Hematopoietic multipotent progenitor cell (in vitro differentiated cells): Measurements from ENCODE around the gene XPO1. TPM values are rescaled to one million over a fixed set of nuclear protein-coding genes. Genes with fewer than 3 reads are reported as not detected.

Experiments used
- DNase-seq, 3 donors: peaks; one replicate each; pipeline ENCODE4 v3.0.0-alpha.2; 2011 to 2015; ENCODE audit warnings: low read depth in 2 of 3, low spot score in 2 of 3
- total RNA-seq: library from RNA; depleted of rRNA; stranded (reverse); fragments of >200 nt; gene quantifications from one replicate; pipeline ENCODE4 v1.2.3, GENCODE V29; 2012

The XPO1 gene
- total RNA-seq, 1 donor = 68.9 TPM

DNA sequence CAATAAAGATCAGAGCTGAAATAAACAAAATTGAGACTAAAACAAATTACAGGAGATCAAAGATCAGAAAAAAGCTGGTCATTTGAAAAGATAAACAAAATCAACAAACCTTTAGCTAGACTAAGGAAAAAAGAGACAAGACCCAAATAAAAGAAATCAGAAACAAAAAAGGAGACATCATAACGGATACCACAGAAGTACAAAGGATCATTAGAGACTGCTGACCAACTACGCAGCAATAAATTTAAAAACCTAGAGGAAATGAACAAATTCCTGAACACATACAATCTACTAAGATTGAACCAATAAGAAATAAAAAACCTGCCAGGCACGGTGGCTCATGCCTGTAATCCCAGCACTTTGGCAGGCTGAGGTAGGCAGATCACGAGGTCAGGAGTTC is 101.0 kb downstream of the XPO1 start:
- no peak for DNase-seq

DNA sequence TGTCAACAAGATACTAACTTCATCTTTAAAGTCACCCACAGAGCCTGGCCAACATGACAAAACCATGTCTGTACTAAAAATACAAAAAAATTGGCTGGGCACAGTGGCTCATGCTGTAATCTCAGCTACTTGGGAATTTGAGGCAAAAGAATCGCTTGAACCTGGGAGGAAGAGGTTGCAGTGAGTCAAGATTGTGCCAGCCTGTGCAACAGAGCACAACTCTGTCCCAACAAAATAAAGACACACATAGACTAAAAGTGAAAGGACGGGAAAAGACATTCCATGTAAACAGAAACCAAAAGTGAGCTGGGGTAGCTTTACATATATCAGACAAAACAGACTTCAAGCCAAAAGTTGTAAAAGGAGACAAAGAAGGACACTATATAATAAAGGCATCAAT is 102.1 kb downstream of the XPO1 start:
- no peak for DNase-seq

DNA sequence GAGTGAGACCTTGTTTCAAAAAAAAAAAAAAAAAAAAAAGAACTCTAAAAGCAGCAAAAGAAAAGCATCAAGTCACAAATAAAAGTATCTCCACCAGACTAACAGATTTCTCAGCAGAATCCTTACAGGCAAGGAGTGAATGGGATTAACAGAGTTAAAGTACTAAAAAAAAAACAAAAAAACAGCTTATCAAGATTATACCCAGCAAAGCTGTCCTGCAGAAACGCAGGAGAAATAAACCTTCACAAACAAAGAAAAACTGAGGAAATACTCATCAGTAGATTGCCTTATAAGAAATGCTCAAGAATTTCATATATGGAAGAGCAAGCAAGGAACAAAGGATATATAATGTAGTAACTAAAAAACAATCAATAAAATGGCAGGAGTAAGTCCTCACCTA is 102.9 kb downstream of the XPO1 start:
- DNase-seq = no peak

DNA sequence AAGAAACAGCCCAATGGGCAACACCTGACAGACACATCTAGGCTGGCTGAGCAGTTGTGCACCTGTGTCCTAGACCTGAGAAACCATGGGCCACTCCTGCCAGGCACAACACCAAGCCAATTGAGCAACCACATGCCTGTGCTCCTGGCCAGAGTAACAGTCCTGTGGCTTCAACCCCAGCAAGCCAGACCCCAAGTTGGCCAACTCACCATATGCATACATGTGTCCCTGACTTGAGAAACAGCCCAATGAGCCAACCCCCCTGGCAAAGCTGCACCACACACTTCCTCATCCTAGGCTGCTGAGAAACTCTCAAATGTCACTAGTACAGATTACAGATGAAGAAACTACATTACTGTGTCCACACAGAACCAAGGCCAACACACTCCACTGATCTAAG is 103.8 kb downstream of the XPO1 start:
- peak in 1 of 3 donors; percentile 58 for DNase-seq

DNA sequence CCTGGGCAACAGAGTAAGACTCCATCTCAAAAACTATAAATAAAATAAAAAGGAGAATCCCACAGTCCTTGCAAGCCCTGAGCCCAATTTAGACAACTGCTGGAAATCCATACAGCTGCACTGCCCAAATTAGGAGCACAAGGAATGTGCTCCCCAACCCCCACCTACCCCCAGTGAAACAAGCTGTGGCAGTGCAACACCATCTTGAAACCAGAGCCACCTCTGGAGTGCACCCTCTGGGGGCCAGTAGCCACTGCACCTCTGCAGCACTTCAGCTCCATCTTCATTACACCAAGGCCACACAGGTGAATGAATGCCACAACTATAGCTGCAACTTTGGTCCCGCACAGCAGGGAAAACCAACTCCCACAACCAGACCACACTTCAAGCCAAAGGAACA is 104.5 kb downstream of the XPO1 start:
- no peak for DNase-seq

DNA sequence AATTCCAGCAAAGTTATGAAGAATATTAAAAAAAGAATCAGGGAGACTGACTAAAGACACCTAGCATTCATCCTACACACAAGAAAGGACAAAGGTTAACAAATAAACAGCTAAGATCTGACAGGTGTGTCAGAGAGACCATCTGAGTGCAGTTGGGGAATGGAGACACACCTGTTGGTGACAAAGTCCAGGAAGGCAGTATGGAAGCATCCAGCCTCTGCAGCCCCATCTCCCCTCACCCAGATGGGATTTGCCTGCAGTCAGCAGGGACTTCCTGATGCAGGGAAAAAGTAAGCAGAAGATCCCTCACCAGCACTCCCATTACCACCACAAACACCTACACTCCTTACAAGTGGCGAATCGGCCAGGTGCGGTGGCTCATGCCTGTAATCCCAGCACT is 105.2 kb downstream of the XPO1 start:
- no peak for DNase-seq

DNA sequence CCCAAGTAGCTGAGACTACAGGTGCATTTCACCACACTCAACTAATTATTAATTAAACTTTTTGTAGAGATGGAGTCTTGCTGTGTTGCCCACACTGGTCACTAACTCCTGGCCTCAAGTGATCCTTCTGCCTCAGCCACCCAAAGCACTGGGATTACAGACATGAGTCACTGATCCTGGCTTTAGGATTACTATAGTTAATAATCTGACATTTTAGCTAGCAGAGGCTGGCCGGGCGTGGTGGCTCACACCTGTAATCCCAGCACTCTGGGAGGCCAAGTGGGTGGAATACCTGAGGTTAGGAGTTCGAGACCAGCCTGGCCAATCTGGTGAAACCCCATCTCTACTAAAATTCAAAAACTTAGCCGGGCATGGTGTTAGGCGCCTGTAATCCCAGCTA is 106.8 kb downstream of the XPO1 start:
- DNase-seq = no peak

Other genes starting within 250 kb of the XPO1 start
- 67.9 TPM for gene USP34, start 67.3 kb downstream of the XPO1 start, total RNA-seq